ENCODE data around the gene AK8. TPM values are rescaled to one million over a fixed set of nuclear protein-coding genes. Genes with fewer than 3 reads are reported as not detected.

The AK8 gene
- total and polyA plus RNA-seq, 2 donors from 2014 or later, result 6.2 to 6.3 TPM

- no peaks in the 10 kb centered on the region for H3K36me3 ChIP-seq (ENCODE audit: control insufficient read depth in 2 of 3, insufficient read depth in 3 of 3, low read length in 3 of 3)
- intact Hi-C loops (cut with DNase I), result no loop called here
- H3K9me3 ChIP-seq (ENCODE audit: control insufficient read depth in 2 of 3, insufficient read depth in 1 of 3, low read length in 3 of 3), result peaks cover 0 to 16% (median 5%) of the 10 kb centered on the region in 3 donors
- no peak overlapping the region for H3K9ac ChIP-seq (ENCODE audit: low read length in 3 of 3)
- no peak for DNase-seq
- no peaks in the 10 kb centered on the region for H3K4me1 ChIP-seq (ENCODE audit: control insufficient read depth in 2 of 3, insufficient read depth in 2 of 3, low read depth in 1 of 3, low read length in 3 of 3)
- no peaks in the 10 kb centered on the region for H3K27me3 ChIP-seq (ENCODE audit: control insufficient read depth, insufficient read depth, low read length)
- H3K4me3 ChIP-seq (ENCODE audit: low read length in 3 of 3), result no peak overlapping the region
- no peak overlapping the region for H3K27ac ChIP-seq (ENCODE audit: low read depth in 2 of 2, low read length in 2 of 2)
- no peak for FAIRE-seq
- TF ChIP-seq, protein P1, sequence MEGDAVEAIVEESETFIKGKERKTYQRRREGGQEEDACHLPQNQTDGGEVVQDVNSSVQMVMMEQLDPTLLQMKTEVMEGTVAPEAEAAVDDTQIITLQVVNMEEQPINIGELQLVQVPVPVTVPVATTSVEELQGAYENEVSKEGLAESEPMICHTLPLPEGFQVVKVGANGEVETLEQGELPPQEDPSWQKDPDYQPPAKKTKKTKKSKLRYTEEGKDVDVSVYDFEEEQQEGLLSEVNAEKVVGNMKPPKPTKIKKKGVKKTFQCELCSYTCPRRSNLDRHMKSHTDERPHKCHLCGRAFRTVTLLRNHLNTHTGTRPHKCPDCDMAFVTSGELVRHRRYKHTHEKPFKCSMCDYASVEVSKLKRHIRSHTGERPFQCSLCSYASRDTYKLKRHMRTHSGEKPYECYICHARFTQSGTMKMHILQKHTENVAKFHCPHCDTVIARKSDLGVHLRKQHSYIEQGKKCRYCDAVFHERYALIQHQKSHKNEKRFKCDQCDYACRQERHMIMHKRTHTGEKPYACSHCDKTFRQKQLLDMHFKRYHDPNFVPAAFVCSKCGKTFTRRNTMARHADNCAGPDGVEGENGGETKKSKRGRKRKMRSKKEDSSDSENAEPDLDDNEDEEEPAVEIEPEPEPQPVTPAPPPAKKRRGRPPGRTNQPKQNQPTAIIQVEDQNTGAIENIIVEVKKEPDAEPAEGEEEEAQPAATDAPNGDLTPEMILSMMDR (IDR thresholded peaks at IDR 0.05; ENCODE audit: borderline replicate concordance, extremely low read depth, insufficient read depth), result no peak
Observed at GRCh38 chr9:132698989-132699388, 179.1 kb downstream of the AK8 start.

- TF ChIP-seq, protein P1 (IDR thresholded peaks at IDR 0.05; ENCODE audit: borderline replicate concordance, extremely low read depth, insufficient read depth), result no peak
- intact Hi-C loops (cut with DNase I), result no loop called here
- H3K9ac ChIP-seq (ENCODE audit: low read length in 3 of 3), result no peak overlapping the region
- no peak overlapping the region for H3K4me3 ChIP-seq (ENCODE audit: low read length in 3 of 3)
- H3K27me3 ChIP-seq (ENCODE audit: control insufficient read depth, insufficient read depth, low read length), result no peaks in the 10 kb centered on the region
- H3K27ac ChIP-seq (ENCODE audit: low read depth in 2 of 2, low read length in 2 of 2), result no peak overlapping the region
- H3K4me1 ChIP-seq (ENCODE audit: control insufficient read depth in 2 of 3, insufficient read depth in 2 of 3, low read depth in 1 of 3, low read length in 3 of 3), result no peaks in the 10 kb centered on the region
- H3K36me3 ChIP-seq (ENCODE audit: control insufficient read depth in 2 of 3, insufficient read depth in 3 of 3, low read length in 3 of 3), result peaks cover 0 to 2% (median 0%) of the 10 kb centered on the region in 3 donors
- DNase-seq, result no peak
- H3K9me3 ChIP-seq (ENCODE audit: control insufficient read depth in 2 of 3, insufficient read depth in 1 of 3, low read length in 3 of 3), result peaks cover 0 to 16% (median 5%) of the 10 kb centered on the region in 3 donors
- FAIRE-seq, result no peak
Observed at GRCh38 chr9:132697230-132697629, 180.9 kb downstream of the AK8 start.

DNA sequence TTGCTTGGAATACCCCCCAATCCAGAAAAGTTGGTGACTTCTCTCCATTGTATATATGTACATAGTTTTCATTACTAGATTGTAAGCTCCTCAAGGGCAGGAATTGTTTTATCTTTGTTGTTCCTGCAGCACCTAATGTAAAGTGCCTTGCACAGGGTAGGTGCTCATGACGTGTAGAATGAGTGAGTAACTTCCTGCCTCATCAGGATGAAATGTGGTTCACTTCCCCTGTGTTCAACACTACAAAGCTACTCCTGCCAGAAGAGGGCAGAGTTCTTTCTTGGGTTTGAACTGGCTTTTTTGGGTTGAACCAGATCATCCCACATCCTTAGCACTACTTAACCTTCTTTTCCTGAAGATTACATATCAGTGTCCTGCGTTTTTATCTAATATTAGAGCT, 183.9 kb downstream of the AK8 start:
- H3K27me3 ChIP-seq (ENCODE audit: control insufficient read depth, insufficient read depth, low read length), result no peaks in the 10 kb centered on the region
- no peak for DNase-seq
- H3K9me3 ChIP-seq (ENCODE audit: control insufficient read depth in 2 of 3, insufficient read depth in 1 of 3, low read length in 3 of 3), result peaks cover 0 to 16% (median 5%) of the 10 kb centered on the region in 3 donors
- TF ChIP-seq, protein P1 (IDR thresholded peaks at IDR 0.05; ENCODE audit: borderline replicate concordance, extremely low read depth, insufficient read depth), result no peak
- H3K9ac ChIP-seq (ENCODE audit: low read length in 3 of 3), result no peak overlapping the region
- H3K4me3 ChIP-seq (ENCODE audit: low read length in 3 of 3), result no peak overlapping the region
- no peak overlapping the region for H3K27ac ChIP-seq (ENCODE audit: low read depth in 2 of 2, low read length in 2 of 2)
- no peak for FAIRE-seq
- intact Hi-C loops (cut with DNase I), result no loop called here
- H3K4me1 ChIP-seq (ENCODE audit: control insufficient read depth in 2 of 3, insufficient read depth in 2 of 3, low read depth in 1 of 3, low read length in 3 of 3), result no peaks in the 10 kb centered on the region
- peaks cover 4 to 11% (median 11%) of the 10 kb centered on the region in 3 donors for H3K36me3 ChIP-seq (ENCODE audit: control insufficient read depth in 2 of 3, insufficient read depth in 3 of 3, low read length in 3 of 3)

- peaks cover 8 to 26% (median 26%) of the 10 kb centered on the region in 3 donors for H3K36me3 ChIP-seq (ENCODE audit: control insufficient read depth in 2 of 3, insufficient read depth in 3 of 3, low read length in 3 of 3)
- FAIRE-seq (no peak), DNase-seq (peak in 2 of 5 donors; percentile 24 to 59)
- TF ChIP-seq, protein P1 (IDR thresholded peaks at IDR 0.05; ENCODE audit: borderline replicate concordance, extremely low read depth, insufficient read depth), result no peak
- H3K9me3 ChIP-seq (ENCODE audit: control insufficient read depth in 2 of 3, insufficient read depth in 1 of 3, low read length in 3 of 3), result peaks cover 0 to under 1% (median 0%) of the 10 kb centered on the region in 3 donors
- no peak overlapping the region for H3K9ac ChIP-seq (ENCODE audit: low read length in 3 of 3)
- H3K4me3 ChIP-seq (ENCODE audit: low read length in 3 of 3), result no peak overlapping the region
- intact Hi-C loops (cut with DNase I), result no loop called here
- H3K4me1 ChIP-seq (ENCODE audit: control insufficient read depth in 2 of 3, insufficient read depth in 2 of 3, low read depth in 1 of 3, low read length in 3 of 3), result no peaks in the 10 kb centered on the region
- no peaks in the 10 kb centered on the region for H3K27me3 ChIP-seq (ENCODE audit: control insufficient read depth, insufficient read depth, low read length)
- H3K27ac ChIP-seq (ENCODE audit: low read depth in 2 of 2, low read length in 2 of 2), result no peak overlapping the region
Observed at GRCh38 chr9:132690696-132691095, 187.4 kb downstream of the AK8 start.
